Activated CD4-positive, alpha-beta T cell treated with anti-CD3 and anti-CD28 coated beads for 48 hours (primary cell): ENCODE results near the gene ICAM5.

Source experiments
- DNase-seq: peaks from one replicate; pipeline ENCODE4 v3.0.0-alpha.2; 2020

Gene ICAM5

DNA sequence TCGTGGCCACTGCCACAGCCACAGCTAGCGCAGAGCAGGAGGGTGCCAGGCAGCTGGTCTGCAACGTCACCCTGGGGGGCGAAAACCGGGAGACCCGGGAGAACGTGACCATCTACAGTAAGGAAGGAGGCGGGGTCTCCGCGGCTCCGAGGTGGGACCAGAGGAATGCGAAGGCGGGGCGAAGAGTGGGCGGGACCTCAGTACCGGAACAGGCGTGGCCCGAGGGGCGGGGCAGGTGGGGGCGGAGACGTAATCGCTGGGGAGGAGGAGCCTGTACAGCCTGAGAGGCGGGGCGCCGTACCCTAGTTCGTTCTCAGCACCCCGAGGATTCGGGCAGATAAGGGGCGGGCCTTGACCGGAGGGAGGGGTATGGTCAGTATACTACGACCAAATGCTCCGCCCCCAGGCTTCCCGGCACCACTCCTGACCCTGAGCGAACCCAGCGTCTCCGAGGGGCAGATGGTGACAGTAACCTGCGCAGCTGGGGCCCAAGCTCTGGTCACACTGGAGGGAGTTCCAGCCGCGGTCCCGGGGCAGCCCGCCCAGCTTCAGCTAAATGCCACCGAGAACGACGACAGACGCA lies 2.5 kb downstream of the ICAM5 start:
- DNase-seq: peak; percentile 89

DNA sequence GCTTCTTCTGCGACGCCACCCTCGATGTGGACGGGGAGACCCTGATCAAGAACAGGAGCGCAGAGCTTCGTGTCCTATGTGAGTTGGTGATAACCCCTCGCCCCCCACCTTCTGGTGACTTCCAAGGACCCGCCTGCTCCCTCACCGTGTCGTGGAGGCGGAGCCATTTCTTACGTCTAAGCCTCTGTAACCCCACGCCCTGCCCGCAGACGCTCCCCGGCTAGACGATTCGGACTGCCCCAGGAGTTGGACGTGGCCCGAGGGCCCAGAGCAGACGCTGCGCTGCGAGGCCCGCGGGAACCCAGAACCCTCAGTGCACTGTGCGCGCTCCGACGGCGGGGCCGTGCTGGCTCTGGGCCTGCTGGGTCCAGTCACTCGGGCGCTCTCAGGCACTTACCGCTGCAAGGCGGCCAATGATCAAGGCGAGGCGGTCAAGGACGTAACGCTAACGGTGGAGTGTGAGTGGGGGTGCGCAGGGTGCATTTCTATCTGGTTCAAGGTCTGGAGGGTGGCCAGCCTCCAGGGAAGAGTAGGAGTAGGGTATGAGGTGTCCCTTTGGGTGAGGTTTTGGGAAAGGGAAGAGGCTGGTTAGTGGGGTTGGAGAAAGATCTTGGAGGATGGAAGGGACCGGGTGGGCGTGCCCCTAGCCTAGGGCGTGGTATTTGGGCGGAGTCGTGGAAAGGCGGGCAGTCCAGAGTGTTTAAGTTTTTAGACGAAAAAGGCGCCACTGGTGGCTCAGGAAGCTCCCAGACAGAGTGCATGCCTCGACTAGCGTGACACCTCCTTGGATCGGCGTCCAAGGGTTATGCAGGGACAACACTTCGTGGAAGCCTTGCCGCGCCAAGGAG lies 3.3 kb downstream of the ICAM5 start:
- peak; percentile 34 for DNase-seq

DNA sequence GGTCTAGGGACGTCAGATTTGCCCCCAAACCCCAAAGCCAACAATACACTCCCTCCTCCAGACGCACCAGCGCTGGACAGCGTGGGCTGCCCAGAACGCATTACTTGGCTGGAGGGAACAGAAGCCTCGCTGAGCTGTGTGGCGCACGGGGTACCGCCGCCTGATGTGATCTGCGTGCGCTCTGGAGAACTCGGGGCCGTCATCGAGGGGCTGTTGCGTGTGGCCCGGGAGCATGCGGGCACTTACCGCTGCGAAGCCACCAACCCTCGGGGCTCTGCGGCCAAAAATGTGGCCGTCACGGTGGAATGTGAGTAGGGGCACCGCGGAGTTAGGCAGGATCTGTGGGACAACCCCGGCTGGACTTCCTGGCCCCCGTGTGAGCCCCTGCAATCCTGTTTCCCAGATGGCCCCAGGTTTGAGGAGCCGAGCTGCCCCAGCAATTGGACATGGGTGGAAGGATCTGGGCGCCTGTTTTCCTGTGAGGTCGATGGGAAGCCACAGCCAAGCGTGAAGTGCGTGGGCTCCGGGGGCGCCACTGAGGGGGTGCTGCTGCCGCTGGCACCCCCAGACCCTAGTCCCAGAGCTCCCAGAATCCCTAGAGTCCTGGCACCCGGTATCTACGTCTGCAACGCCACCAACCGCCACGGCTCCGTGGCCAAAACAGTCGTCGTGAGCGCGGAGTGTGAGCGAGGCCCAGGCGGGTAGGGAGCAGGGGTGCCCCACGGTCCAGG lies 4.0 kb downstream of the ICAM5 start:
- DNase-seq: no peak

DNA sequence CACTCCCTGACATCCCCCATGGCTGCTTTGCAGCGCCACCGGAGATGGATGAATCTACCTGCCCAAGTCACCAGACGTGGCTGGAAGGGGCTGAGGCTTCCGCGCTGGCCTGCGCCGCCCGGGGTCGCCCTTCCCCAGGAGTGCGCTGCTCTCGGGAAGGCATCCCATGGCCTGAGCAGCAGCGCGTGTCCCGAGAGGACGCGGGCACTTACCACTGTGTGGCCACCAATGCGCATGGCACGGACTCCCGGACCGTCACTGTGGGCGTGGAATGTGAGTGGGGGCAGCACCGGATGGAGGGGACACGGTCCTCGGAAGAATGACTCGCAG lies 4.6 kb downstream of the ICAM5 start:
- peak; percentile 17 for DNase-seq

DNA sequence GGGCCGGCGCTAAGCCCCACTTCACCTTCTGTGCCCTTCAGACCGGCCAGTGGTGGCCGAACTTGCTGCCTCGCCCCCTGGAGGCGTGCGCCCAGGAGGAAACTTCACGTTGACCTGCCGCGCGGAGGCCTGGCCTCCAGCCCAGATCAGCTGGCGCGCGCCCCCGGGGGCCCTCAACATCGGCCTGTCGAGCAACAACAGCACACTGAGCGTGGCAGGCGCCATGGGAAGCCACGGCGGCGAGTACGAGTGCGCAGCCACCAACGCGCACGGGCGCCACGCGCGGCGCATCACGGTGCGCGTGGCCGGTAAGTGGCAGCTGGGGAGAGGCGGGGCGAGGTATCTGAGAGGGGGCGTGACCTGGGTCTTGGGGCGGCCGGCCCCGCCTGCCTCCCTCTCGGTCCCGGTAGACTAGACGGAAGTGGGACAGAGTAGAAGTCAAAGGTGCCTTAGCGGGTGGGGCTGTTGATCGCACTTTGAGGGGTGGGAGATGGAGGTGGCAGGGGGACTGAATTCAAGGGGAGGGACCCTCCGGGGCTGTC lies 5.6 kb downstream of the ICAM5 start:
- DNase-seq: peak; percentile 66

DNA sequence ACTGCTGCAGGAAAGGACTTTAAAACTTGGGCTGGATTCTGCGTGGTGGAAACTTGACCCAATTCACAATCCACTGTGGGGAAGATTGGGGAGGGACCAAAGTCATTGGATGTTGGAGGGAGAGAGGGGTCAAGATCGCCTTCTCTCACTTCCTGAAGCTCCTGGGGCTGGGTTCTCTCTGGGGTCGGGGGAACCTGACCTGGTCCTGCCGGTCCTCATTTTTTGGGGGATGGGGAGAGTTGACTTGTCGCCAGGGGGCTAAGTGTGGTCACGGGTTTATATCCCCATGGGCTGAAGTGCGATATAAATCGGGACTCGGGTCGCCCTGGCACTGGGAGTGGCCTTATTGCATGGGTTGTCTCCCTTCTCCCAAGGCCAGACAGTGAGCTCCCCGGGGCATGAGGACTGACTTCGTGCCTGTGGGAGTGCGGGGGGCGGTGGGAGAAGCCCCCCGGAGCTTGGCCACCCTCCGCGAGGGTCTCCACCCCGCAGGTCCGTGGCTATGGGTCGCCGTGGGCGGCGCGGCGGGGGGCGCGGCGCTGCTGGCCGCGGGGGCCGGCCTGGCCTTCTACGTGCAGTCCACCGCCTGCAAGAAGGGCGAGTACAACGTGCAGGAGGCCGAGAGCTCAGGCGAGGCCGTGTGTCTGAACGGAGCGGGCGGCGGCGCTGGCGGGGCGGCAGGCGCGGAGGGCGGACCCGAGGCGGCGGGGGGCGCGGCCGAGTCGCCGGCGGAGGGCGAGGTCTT lies 6.3 kb downstream of the ICAM5 start:
- no peak for DNase-seq

DNA sequence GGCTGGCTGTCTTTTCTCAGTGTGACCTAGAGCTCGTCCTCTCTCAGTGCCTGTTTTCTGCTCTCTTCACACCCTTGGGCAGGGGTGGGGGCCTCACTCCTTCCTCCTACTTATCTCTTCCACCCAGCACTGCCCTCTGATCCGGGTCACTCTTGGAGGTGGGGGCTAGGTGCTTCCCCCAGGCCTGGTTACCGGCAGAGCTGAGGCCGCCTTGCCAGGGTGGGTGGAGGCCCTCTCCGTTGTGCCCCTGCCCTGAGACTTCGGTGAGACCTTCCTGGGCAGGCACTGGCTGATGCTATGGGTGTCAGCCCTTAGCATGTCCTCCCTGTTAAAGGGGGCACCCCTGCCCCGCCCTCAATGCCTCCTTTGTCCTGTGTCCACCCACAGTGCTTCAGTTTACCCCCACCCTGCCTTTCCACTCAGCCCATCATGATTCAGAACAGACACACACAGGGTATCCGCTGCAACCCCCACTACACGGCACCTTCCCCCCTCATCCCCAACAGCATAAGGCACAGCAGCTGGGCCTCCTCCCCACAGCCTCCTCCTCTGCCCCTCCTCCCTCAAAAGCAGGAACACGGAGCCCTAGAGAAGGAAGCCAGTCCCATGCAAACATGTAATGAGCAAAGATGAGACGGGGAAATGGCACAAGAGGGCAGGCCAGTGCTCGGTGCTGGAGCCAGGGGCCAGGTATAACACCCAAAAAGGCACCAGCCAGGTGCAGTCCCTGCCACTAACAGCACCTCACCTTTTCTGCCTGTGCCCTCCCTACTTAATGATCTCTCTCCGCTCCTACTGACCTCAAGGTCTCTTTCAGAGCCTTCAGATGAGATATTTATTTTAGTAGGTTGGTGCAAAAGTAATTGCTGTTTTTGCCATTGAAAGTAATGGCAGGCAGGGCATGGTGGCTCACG lies 10.1 kb downstream of the ICAM5 start:
- no peak for DNase-seq

DNA sequence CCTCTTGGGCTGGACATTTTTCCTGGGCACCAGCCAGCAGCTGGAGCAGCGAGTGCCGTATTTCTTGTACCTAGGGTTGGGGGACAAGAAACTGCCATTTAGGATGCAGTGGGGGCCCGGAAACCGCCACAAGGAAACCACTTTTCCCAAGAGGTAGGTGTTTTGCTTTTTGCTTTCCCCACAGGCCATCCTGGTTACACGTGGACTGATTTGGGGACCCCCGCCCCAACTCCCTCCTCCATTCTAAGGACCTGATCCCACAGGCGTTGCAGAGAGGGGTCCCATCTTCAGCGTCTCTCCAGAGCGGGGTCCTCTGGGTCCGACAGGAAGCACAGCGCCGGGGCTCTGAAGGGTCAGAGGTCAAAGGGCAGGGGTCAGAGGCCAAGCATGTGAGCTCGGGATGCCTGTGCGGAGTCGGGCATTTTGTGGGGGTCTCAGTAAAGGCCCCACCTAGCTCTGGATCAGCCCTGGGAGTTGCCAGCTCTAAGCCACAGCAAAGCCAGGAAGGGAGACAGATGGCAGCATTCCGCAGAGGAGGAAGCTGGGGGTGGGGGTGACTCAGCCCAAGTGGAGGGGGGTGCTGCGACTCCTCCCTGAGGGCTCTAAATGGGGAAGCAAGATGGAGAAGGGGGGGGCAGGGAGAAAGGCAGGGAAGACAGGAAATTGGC lies 15.5 kb downstream of the ICAM5 start:
- DNase-seq: no peak

DNA sequence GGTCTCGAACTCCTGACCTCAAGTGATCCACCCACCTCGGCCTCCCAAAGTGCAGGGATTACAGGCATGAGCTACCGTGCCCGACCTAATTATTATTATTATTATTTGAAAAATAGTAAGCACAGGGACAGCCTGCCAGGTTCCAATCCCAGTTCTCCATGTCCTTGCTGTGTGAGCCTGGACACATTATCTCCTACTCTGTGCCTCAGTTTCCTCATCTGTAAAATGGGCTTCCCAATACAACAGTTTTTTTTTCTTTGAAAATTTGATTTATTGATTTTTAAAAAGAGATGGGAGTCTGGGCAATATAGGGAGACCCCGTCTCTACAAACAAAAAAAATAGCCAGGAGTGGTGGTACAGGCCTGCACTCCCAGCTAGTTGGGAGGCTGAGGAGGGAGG lies 16.6 kb downstream of the ICAM5 start:
- DNase-seq: no peak

DNA sequence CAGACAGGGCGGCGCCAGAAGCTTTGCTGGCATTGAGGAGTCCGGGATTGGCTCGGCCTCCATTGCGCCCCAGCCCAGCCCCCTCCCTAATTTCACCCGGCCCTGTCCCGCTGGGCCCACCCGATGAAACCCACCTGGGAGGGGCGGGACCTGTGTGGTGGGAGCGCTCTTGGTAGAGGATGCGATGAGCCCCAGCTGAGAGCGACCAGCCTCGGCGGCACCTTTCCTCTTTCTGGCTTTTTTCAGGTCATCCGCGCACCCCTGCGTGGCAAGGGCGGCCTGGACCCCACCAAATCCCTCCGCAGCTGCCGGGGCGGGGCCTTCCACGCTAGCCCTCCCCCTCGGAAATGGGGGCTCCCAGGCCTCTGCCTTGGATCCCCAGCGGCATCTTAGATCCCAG lies 19.7 kb downstream of the ICAM5 start, which contains the start of gene ZGLP1:
TSS of gene ZGLP1 (minus strand) at position 393 of the 400 bp plus-strand sequence.
- no peak for DNase-seq

DNA sequence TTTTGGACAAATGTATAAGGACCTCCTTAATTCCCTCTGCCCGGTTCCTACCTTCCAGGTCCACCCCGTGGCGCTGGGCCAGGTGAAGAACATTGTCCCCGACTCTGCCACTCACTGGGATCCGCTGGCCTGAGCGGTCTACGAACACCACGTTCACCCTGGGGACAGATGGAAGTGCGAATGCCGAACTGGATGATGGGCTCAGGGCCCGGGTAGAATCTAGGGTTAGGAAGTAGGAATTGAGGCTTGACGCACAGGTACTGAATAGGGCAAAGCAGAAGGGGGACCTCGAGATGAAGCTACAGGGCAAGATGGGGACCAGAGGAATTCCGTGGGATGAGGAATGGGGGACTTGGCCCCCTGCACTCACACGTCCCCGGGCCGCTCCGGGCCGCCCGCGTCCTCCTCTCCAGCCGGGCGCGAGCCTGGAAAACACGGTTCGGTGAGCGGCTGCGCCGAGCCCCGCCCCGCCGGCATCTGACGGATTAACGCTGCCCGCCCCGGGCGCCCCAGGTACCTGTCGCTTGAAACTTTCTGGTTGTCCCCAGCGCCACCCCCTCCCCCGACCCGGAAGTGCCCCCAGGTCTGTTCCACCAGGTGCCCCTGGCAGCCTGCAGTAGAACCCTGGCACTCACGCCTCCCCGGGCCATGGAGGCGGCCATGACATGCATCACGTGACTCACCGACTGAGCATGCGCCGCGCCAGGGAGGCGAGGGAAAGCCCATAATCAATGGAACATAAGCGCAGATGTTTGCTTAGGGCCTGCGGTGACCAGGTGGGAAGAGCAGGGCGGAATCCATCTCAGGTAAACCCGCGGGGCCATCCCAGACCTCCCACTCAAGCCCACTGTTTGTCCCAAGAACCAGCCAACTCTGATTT lies 25.8 kb downstream of the ICAM5 start, which contains the start of gene FDX2:
TSS of gene FDX2 (minus strand) at position 681 of the 880 bp plus-strand sequence. CDS start at position 662, 19 bp downstream.
- peak; percentile 94 for DNase-seq

DNA sequence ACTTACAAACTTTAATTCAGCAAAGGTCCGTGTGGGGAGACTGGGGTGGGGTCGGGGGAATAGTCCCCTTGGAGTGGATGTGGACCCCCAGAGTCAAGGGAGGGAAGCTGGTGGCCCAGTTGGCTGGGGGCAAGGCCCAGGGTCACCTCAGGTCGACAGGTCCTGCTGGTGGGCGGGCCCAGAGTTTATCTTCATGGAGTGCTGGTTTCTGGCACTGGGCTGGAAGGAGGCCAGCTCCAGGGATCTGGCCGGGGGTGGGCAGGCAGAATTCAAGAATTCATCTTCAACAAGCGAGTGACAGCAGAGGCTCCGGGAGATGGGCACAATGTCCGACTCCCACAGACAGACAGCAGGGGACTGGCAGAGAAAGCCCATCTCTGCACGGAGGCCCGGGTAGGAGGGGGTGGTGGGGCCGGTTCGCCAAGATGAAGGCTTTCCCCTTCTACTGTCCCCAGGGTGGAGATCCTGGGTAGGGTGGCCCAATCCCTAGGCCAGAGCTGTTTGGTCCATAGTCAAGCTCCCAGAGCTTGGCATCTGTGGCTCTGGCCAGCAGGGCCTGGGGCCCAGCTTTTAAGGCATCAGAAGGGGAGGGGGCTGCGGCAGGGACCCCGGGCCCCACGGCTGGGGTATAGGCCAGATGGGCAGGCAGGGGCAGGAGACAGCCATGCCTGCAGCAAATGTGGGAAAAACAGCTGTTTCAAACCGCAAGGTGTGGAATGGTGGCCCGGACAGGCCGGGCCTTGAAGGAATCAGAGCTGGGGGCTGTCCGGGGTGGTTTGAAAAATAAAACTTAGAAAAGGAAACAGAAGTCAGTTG lies 26.7 kb downstream of the ICAM5 start:
- DNase-seq: no peak

DNA sequence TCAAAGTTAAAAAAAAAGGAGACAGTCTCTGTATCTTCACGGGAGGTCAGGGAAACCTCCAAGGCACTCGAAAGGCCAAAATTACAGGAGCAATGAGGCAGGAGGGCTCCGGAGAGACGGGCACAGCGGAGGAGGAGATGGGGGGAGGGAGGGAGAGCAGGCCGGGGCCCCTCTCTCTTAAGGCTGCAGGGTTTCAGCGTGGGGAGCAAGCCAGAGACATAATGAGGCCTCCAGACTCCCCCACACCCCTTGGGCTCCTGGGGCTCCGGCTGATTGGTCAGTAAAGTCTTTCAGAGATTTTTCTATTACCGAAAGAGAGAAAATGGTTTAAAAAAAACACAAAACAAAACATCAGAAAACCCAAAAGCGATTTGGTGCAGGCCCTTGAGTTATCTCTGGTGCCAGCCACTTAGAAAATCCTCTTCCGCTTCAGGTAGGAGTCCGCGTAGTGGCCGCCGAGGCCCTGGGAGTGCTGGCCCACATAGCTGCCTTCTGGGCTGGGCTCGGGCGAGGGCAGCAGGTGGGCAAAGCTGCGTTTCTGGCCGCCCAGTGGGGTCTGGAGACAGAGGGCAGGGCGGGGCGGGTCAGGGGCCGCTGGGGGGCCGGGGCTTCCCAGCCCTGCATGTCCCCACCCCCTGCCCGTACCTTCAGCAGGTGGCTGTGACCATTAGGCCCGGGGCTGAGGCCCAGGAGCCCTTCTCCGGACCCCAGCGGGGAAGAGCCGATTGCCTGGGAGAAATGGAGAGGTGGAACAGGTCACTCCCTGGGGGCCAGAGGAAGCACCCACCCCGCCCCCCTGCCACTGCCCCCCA lies 27.5 kb downstream of the ICAM5 start:
- DNase-seq: no peak

DNA sequence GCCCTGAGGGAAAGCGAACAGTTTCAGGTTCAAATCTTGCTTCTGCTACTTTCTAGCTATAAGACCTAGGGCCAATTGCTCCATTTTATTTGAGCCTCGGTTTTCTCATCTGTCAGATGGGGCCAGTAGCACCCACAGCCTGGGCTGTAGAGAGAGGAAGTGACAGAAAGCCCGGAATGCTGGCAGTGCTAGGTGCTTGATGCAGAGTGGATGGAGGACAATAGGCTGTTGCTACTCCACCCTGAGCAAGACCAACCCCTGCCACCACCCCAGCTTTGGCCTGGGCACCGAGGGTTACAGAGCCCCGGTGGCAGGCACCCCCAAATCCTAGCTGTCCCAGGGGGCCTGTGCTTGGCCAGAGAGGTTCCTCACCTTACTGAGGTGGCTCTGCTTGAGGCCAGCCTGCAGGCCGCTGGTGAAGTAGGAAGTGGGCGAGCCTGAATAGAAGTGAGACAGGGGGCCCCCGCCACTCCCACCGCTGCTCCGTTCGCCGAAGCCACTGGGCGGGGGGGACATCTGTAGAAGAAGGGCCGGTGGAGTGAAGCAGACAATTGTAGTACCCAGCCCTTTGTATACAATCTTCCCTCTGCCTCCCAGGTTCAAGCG lies 28.2 kb downstream of the ICAM5 start:
- DNase-seq: no peak

DNA sequence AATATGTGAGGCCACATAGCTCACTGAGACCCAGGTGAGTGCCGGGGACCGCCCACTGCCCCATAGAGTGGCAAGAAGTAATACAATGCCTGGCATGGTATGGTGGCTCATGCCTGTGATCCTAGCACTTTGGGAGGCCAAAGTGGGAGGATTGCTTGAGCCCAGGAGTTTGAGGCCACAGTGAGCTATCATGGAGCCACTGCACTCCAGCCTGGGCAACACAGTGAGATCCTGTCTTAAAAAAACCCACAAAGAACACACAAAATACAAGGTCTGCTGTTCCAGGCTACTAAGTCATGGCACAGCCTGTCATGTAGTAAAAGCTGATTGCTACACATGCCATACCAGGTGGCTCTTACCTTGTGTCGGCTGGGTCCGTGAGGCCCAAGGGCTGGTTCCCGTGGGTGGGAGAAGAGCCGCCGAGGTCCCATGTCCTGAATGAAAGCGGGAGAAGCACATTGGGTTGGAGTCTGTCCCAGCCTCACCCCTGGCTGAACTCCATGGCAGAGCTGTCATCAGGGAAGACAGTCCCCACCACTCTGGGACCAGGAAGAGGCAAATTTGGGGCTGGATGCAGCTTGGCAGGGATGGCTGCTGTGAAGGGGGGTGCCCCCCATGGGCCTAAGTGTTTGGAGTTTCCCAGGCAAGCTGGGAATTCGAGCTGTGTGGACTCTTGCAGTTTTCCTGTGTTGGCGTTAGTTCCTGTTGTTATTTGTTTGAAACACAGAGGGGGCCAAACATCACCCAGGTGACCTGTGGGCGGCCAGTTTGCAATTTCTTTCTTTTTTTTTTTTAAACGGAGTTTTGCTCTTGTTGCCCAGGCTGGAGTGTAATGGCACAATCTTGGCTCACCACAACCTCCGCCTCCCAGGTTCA lies 29.3 kb downstream of the ICAM5 start:
- DNase-seq: no peak

DNA sequence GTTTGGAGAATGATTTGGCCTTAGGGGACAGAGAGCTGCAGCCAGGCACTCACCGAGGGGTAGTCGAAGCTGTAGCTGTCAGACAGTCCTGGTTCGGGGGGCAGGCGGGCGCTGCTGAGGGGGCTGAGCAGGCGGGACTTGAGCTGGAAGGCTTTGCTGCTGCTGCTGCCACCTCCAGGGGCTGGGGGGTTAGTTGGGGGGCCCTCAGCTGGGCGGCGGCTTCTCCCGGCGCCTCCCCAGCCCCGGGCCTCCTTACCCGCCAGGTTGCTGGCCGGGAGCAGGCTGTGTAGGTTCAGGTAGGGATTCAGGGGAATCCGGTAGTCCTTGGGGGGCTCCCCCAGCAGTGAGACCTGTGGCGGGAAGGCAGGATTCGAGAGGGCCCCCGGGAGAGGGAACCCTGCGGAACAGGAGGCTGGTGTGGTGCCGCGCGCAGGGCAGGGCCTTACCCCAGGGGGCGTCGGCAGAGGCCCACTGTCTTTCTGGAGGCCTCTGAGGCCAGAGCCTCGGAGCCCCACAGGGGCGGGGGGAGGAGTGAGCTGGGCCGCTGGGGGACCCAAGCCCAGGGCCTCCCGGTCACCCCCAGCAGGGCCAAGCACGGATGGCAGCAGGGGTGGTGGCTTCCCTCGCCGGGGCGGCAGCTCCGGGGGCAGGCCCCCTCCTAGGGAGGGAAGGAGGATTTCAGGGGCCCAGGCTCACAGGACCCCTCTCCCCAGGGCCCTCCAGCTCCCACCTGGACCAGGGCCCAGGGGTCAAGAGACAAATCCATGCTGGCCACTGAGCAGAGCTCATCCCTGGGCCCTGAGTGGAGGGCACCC lies 31.1 kb downstream of the ICAM5 start:
- DNase-seq: no peak
